ENCODE results near the gene POLDIP3. TPM values are rescaled to one million over a fixed set of nuclear protein-coding genes. Genes with fewer than 3 reads are reported as not detected.
"Not testable (repeated sequence)": the region's sequence is repeated elsewhere in the genome, so short reads cannot be mapped to it uniquely, and the experiment has no call there.

Gene POLDIP3
- total and polyA plus RNA-seq, 11 donors = 13.0 to 42.7 (median 29.0) TPM

DNA sequence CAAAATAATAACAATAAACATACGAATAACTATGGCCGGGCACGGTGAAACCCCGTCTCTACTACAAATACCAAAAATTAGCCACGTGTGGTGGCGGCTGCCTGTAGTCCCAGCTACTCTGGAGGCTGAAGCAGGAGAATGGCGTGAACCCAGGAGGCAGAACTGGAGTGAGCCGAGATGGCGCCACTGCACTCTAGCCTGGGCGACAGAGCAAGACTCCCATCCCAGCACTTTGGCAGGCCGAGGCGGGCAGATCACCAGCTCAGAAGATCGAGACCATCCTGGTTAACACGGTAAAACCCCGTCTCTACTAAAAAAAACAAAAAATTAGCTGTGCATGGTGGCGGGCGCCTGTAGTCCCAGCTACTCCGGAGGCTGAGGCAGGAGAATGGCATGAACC lies 78.0 kb downstream of the POLDIP3 start:
- WGBS, 4 donors = 94 to 97% (median 96%) methylated on average over 18 of the region's 18 CpGs
- H3K4me3 ChIP-seq = not testable (repeated sequence)

DNA sequence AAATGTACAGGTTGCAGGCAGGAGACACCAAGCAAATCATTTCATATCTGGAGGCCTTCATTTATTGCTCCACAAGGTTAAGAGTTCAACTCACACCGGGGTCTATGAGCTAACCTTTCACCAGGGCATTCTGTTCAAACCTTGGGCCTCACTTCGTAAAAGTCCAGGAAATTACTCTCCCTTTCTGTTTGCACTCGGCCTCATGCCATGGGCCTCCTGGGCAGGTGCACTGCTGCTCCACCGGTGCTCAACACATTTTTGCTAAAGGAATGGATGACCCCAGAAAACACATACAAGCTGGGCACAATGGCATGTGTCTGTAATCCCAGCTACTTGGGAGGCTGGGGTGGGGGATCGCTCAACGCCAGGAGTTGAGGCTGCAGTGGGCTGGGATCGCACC lies 78.5 kb downstream of the POLDIP3 start:
- ATAC-seq (no peak), DNase-seq (no peak)
- H3K27ac ChIP-seq = peak overlapping the region in 1 of 12 donors; percentile 43
- peaks cover 0 to 22% (median 5%) of the 10 kb centered on the region in 12 donors for H3K4me1 ChIP-seq
- H3K9me3 ChIP-seq = no peaks in the 10 kb centered on the region
- intact Hi-C loops (cut with DNase I) = no loop called here
- TF ChIP-seq, protein P1, sequence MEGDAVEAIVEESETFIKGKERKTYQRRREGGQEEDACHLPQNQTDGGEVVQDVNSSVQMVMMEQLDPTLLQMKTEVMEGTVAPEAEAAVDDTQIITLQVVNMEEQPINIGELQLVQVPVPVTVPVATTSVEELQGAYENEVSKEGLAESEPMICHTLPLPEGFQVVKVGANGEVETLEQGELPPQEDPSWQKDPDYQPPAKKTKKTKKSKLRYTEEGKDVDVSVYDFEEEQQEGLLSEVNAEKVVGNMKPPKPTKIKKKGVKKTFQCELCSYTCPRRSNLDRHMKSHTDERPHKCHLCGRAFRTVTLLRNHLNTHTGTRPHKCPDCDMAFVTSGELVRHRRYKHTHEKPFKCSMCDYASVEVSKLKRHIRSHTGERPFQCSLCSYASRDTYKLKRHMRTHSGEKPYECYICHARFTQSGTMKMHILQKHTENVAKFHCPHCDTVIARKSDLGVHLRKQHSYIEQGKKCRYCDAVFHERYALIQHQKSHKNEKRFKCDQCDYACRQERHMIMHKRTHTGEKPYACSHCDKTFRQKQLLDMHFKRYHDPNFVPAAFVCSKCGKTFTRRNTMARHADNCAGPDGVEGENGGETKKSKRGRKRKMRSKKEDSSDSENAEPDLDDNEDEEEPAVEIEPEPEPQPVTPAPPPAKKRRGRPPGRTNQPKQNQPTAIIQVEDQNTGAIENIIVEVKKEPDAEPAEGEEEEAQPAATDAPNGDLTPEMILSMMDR (IDR thresholded peaks at IDR 0.05) = no peak
- no peak for TF ChIP-seq POLR2A (IDR thresholded peaks at IDR 0.05)
- no peak overlapping the region for H3K4me3 ChIP-seq
- no peaks in the 10 kb centered on the region for H3K36me3 ChIP-seq
- peaks cover 0 to 3% (median 0%) of the 10 kb centered on the region in 9 donors for H3K27me3 ChIP-seq
- WGBS, 4 donors = 92 to 96% (median 92%) methylated on average over 7 of the region's 7 CpGs

More for the DNA sequence above, 78.0 kb downstream of the POLDIP3 start:
- DNase-seq; H3K27me3 ChIP-seq; H3K9me3 ChIP-seq; intact Hi-C loops (cut with DNase I); H3K36me3 ChIP-seq; ATAC-seq: not testable (repeated sequence)
- peaks cover 0 to 22% (median 5%) of the 10 kb centered on the region in 12 donors for H3K4me1 ChIP-seq
- peak overlapping the region in 8 of 12 donors; percentile 34 to 68 (median 53) for H3K27ac ChIP-seq

DNA sequence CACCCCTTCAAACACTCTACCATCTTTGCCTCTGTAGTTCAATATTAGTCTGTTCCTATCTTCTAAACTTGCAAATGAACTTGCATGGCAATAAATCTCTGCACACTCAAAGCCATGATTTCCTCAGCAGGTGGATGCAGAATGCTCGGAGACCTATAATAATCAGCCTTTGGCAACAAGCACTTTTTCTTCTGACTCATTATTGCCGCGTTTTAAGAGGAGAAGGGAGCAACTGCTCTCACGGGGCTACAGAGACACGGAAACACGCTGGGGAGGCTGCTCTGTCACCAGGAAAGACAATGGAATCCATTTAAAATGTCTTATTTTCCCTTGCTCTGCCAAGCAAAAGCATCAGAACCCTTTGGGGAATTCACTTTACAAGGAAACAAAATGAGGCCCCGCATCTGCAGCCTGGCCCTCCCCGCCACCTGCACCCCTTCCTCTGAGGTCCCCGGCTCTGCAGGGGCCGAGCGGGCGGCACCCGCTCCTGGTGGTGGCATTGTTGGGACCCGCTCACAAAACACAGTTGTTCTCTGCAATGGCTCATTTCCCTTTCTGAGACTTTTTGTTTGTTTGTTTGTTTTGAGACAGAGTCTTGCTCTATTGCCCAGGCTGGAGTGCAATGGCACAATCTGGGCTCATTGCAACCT lies 79.5 kb downstream of the POLDIP3 start:
- DNase-seq = not testable (repeated sequence)

More for the DNA sequence above, 79.5 kb downstream of the POLDIP3 start:
- H3K27me3 ChIP-seq; intact Hi-C loops (cut with DNase I); H3K4me3 ChIP-seq; H3K9me3 ChIP-seq; ATAC-seq; H3K36me3 ChIP-seq; H3K27ac ChIP-seq: not testable (repeated sequence)
- peaks cover 0 to 22% (median 5%) of the 10 kb centered on the region in 12 donors for H3K4me1 ChIP-seq
- 65 to 89% (median 84%) methylated on average over 1 to 4 of the region's 14 CpGs for WGBS, 4 donors

Other genes with a start within 250 kb of the POLDIP3 start
- gene NFAM1, start 182.5 kb downstream of the POLDIP3 start, total RNA-seq = 10 to 100 TPM in 1 of 9 donors, 1 to 10 TPM in 6, under 1 TPM in 2; 0.33 to 13.5 (median 1.3) TPM
- under 1 TPM; 0.42 to 0.69 TPM for gene NFAM1, start 182.5 kb downstream of the POLDIP3 start, polyA plus RNA-seq
- gene RRP7A, start 95.1 kb downstream of the POLDIP3 start, total RNA-seq = 10 to 100 TPM; 14.0 to 39.5 (median 25.6) TPM
- gene RRP7A, start 95.1 kb downstream of the POLDIP3 start, polyA plus RNA-seq = 10 to 100 TPM; 20.5 to 29.1 TPM
- 1 to 10 TPM in 8 of 9 donors, under 1 TPM in 1; 0.90 to 5.3 (median 3.5) TPM for gene SERHL2, start 60.9 kb downstream of the POLDIP3 start, total RNA-seq
- gene SERHL2, start 60.9 kb downstream of the POLDIP3 start, polyA plus RNA-seq = 1 to 10 TPM; 1.1 to 3.4 TPM
- 1 to 10 TPM in 1 of 9 donors, under 1 TPM in 4, not detected in 4; 0.31 to 1.3 (median 0.53) TPM for gene ATP5MGL, start 25.7 kb upstream of the POLDIP3 start, total RNA-seq
- under 1 TPM in 1 of 2 donors, not detected in 1; 0.61 TPM for gene ATP5MGL, start 25.7 kb upstream of the POLDIP3 start, polyA plus RNA-seq
- gene CYB5R3, start 34.5 kb upstream of the POLDIP3 start, total RNA-seq = 100 to 1,000 TPM; 223 to 459 (median 305) TPM
- 100 to 1,000 TPM; 135 to 379 TPM for gene CYB5R3, start 34.5 kb upstream of the POLDIP3 start, polyA plus RNA-seq
- gene A4GALT, start 106.0 kb upstream of the POLDIP3 start, total RNA-seq = 100 to 1,000 TPM in 2 of 9 donors, 10 to 100 TPM in 7; 30.7 to 127 (median 63.4) TPM
- gene A4GALT, start 106.0 kb upstream of the POLDIP3 start, polyA plus RNA-seq = 100 to 1,000 TPM in 1 of 2 donors, 10 to 100 TPM in 1; 91.7 to 230 TPM
- gene ARFGAP3, start 242.4 kb upstream of the POLDIP3 start, total RNA-seq = 10 to 100 TPM; 15.4 to 30.9 (median 25.1) TPM
- 10 to 100 TPM; 13.3 to 34.0 TPM for gene ARFGAP3, start 242.4 kb upstream of the POLDIP3 start, polyA plus RNA-seq